ENCODE data around the gene CCDC137.

CCDC137 gene

DNA sequence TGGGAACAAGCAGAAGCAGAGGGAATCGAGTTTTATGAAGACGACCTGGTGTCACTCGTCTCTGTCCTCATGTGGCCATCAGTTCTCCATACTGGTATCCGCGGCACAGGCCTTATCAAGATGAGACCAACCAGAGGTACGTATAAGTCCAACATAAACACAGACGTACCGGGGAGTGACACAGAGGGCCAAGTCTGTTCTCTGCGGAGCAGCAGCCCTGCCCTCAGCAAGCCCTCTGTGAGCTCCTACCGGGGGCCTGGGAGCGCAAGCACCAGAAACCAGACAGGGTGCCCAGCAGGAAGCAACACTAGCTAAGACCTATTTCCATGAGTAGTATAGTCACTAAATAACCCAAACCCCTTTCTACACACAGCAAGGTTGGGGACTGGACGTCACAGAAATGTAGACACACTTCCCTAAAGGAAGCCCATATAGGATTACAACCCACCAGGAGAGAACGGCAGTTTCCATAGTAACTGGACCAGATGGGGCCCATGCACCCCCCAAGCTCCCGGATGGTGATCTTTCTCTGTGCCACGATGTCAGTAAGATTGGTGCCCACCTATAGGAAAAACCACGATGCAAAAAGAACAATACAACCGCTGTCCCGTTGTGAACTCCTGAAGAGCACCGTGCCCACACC lies 16.1 kb downstream of the CCDC137 start:
- DNase-seq (ENCODE audit: low read depth in 1 of 2, low spot score in 1 of 2) = no peak

DNA sequence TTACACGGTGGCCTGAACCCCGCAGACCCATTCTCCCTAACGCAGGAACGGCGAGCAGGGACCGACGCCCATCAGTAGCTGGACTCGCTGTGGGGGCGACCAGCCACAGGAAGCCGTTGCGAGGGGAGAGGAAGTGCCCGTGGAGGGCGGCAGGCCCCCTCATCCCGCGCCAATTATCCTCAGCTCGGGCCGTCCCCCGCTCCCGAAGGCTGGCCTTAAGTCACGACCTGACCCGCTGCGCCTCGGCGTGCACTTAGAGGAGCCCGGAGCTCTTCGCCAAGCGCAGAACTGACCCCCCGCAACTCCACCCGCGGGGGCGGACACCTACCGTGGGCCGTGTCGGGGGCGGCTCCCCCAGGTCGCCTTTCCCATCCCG lies 16.7 kb downstream of the CCDC137 start:
- no peak for DNase-seq (ENCODE audit: low read depth in 1 of 2, low spot score in 1 of 2)

DNA sequence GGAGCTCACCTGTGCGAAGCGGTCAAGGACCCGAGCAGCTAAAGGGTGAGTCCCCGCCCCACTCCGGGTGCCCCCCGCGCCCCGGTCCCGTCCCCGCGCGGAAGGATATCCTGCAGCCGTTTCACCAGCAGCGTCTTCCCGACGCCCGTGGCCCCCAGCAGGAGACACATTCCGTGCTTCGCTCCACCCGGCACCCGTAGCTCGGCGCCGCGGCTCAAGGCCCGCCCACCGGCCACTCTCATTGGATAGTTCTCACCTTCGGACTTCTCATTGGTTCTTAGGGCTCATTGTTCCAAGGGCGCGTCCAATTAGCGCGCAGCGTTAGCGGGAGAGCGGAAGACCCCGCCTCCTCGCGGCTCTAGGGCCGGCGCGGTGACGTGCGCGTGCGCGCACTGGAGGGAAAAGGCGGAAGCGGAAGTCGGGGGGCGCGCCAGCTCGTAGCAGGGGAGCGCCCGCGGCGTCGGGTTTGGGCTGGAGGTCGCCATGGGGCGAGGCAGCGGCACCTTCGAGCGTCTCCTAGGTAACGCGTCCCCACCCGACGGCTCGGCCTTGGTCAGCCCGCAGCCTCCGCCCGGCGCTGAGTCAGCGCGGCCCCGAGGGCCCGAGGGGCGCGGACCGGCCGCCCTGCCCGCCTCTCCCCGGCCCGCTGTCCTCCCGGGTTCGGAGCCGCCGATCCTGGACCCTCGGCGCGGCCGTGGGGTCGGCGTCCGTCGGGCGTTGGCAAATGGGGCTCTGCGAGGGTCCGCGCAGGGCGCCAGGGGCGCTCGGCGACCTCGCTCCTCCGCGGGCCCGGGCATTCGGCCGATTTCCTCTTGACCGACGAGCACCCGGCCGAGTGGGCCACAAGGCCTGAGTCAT lies 17.3 kb downstream of the CCDC137 start, which contains the start of the genes ARL16 and HGS:
Gene ARL16 (minus strand): TSS at position 214 of the 858 bp plus-strand sequence. CDS start 44 bp downstream, at position 170.
Gene HGS (plus strand): TSS at position 428 of the 858 bp plus-strand sequence. CDS start 56 bp downstream, at position 484.
- peak; percentile 95 for DNase-seq (ENCODE audit: low read depth in 1 of 2, low spot score in 1 of 2)

- no peak for DNase-seq (ENCODE audit: low read depth in 1 of 2, low spot score in 1 of 2)
These were observed 17.9 kb downstream of the CCDC137 start for GRCh38 chr17:81684442-81684911.

DNA sequence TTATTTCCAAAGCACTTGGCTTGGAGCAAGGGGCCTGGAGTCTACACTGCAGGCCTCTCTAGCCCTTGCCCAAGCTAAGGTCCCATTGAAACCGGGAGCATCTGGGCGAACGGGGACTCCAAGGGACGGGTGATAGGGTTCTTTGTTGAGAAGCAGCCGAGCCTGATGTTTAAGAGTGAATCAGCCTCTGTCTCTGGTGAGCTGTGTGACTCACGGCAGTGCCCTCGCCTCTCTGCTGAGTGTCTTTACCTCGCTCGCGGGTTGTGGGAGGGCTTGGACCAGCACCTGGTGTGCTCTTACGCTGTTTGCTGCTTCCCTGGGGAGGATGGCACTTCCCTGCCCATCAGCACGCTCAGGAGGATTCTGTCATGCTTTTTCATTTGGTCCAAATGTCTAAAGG lies 18.6 kb downstream of the CCDC137 start:
- DNase-seq (ENCODE audit: low read depth in 1 of 2, low spot score in 1 of 2) = peak; percentile 28 to 32

- DNase-seq (ENCODE audit: low read depth in 1 of 2, low spot score in 1 of 2) = no peak
These were observed 20.1 kb downstream of the CCDC137 start for GRCh38 chr17:81686614-81687013.

DNA sequence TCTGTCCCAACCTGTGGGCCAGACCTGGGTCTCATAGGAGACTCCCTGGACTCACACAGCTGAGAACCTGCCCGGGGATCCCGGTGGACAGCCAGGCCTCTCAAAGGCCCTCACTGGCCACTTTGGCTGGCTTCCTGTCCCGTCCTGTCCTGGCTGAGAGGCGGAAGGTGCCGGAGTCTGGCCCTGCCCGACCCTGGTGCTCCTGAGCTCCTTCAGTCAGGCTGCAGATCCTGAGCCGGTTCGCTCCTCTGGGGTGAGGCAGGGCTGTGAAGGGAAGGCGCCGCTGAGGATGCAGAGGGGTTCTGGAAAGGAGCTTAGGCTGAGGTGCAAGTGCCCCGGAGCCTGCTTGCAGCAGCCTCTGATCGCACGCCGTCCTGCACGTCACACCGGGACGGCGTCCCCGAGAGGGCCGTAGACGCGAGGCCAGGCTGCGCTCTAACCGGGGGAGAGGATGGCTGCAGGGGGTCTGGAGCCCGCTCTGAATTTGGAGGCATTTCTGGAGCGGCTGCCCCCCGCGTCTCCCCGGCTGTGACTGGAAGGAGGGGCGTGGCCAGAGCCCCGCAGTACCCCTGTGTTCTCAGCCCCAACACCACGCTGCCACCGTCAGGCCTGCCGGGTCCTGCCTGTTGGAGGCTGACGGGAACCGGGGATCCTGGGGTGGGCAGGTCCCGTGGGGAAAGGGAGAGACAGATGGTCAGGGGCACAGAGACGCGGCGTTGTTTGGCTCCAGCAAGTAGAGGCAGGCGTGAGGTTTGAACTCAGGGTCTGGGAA lies 21.4 kb downstream of the CCDC137 start:
- no peak for DNase-seq (ENCODE audit: low read depth in 1 of 2, low spot score in 1 of 2)

- DNase-seq (ENCODE audit: low read depth in 1 of 2, low spot score in 1 of 2) = no peak
These were observed 22.1 kb downstream of the CCDC137 start for GRCh38 chr17:81688616-81689015.

DNA sequence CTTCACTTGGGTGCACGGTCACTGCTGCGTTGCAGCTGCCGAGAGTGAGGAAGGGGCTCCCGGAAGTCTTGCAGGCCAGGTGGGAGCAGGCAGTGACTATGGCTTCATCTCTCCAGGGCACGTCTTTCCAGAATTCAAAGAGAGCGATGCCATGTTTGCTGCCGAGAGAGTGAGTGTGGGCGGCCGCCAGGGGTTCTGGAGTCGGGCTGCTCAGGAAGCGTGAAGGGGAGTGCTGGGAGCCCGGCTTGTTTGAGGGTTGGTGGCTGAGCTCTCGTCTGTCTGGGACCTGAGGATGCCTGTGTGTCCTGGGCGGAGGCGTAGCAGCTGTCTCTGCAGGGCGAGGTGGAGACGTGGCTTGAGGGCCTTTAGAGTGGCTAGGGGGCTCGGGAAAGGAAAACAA lies 23.5 kb downstream of the CCDC137 start:
- no peak for DNase-seq (ENCODE audit: low read depth in 1 of 2, low spot score in 1 of 2)

- no peak for DNase-seq (ENCODE audit: low read depth in 1 of 2, low spot score in 1 of 2)
These were observed 24.0 kb downstream of the CCDC137 start for GRCh38 chr17:81690549-81690948.

DNA sequence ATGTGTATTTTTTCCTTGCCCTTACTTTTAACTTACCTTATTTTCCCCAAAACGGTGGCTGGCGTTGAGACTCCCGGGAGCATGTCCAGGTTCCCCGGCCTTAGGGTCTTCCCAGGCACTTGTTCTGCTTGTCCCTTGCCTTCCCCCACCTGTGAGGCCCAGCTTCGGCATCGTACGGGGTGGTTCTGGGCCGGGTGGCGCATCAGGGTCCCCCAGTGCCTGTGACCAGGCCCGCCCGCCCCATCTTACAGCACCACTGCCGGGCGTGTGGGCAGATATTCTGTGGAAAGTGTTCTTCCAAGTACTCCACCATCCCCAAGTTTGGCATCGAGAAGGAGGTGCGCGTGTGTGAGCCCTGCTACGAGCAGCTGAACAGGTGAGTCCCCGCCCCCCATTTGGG lies 24.7 kb downstream of the CCDC137 start:
- DNase-seq (ENCODE audit: low read depth in 1 of 2, low spot score in 1 of 2) = no peak

DNA sequence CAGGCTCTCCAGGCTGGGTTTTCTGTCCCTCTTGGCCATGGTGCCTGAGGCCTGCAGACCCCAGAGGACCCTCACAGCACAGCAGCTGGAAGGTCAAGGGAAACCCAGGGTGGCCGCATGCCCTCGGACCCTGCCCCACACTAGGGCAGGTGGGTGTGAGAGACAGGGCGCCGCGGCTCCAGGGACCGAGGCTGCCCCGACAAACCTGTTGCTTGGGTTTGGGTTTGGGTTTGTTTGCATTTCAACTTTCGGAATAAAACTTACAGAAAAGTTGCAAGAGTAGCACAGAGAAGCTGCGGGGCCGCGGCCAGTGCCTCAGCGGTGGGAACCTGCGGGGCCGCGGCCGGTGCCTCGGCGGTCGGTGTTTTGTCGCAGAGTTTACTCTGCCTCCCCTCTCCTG lies 25.1 kb downstream of the CCDC137 start:
- no peak for DNase-seq (ENCODE audit: low read depth in 1 of 2, low spot score in 1 of 2)

GRCh38 chr17:81693509-81694210 lies 27.1 kb downstream of the CCDC137 start:
- DNase-seq (ENCODE audit: low read depth in 1 of 2, low spot score in 1 of 2) = no peak

DNA sequence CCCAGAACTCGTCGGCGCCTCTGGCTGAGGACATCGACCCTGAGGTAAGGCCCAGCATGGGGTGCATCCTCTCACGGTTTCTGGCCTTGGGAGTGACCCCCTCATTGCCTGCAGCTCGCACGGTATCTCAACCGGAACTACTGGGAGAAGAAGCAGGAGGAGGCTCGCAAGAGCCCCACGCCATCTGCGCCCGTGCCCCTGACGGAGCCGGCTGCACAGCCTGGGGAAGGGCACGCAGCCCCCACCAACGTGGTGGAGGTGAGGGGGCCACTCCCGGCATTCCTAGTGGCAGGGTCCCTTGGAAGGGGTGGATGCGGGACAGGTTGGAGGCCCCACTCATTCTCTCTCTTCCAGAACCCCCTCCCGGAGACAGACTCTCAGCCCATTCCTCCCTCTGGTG lies 28.3 kb downstream of the CCDC137 start:
- no peak for DNase-seq (ENCODE audit: low read depth in 1 of 2, low spot score in 1 of 2)

- DNase-seq (ENCODE audit: low read depth in 1 of 2, low spot score in 1 of 2) = no peak
These were observed 28.7 kb downstream of the CCDC137 start for GRCh38 chr17:81695211-81695610.

GRCh38 chr17:81695801-81696200 lies 29.3 kb downstream of the CCDC137 start:
- no peak for DNase-seq (ENCODE audit: low read depth in 1 of 2, low spot score in 1 of 2)

DNA sequence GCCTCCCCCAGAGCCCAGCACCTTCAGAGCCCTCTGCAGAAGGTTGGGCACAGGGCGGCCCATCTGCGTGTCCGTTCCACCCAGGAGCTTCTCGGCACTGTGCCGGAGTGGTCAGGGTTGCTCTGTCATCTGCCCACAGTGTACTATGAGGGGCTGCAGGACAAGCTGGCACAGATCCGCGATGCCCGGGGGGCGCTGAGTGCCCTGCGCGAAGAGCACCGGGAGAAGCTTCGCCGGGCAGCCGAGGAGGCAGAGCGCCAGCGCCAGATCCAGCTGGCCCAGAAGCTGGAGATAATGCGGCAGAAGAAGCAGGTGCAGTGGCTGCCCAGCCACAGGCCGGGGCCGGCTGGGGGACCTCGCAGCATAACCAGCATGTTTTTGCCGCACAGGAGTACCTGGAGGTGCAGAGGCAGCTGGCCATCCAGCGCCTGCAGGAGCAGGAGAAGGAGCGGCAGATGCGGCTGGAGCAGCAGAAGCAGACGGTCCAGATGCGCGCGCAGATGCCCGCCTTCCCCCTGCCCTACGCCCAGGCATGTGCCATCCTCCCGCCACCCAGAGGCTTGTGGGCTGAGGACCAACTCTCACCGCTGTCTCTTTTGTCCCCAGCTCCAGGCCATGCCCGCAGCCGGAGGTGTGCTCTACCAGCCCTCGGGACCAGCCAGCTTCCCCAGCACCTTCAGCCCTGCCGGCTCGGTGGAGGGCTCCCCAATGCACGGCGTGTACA lies 29.8 kb downstream of the CCDC137 start:
- DNase-seq (ENCODE audit: low read depth in 1 of 2, low spot score in 1 of 2) = no peak

DNA sequence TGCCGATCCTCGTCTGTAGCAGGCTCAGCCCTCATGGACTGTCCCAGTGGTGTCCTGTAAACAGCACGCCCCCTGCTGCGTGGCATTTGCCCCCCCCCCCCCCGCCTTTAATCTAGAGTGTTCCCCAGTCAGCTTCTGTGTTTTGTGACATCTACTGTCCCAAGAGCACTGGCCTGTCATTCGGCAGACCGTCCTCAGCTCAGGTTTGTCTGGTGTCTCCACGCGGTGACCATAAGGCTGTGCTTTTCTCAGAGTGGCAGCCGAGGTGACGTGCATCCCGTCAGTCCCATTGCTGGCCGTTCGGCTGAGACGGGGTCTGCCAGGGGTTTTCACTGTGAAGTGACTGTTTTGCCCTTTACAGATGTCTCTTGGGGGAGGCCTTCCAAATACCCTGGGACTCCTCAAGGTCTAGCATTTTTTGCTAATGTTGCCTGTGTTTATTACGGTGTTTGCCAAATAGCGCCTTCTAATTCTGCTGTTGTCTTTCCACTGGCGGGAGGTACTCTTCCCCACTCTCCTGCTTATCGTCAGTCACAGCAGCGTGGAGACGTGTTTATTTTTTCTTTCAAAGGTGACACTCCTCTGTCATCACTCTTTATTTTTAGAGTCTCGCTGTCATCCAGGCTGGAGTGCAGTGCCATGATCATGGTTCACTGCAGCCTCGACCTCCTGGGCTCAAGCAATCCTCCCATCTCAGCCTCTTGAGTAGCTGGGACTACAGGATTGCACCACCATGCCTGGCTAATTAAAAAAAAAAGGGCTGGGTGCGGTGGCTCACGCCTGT lies 30.9 kb downstream of the CCDC137 start:
- no peak for DNase-seq (ENCODE audit: low read depth in 1 of 2, low spot score in 1 of 2)

Measured in activated CD4-positive, alpha-beta T cell treated with anti-CD3 and anti-CD28 coated beads, Interleukin-2, amount 50 U/mL, for 24 hours (primary cell).